Thoracic aorta (tissue), 2 donors: ENCODE measurements around the gene MALAT1. TPM values are rescaled to one million over a fixed set of nuclear protein-coding genes. Genes with fewer than 3 reads are reported as not detected.
A peak's percentile ranks its signal among the peaks of the same experiment; 100 is the strongest.

Source experiments
- ATAC-seq: fragments of 150-250 bp; one replicate; pipeline ENCODE4 v1.8.0; 2017; ENCODE audit warnings: low read depth; ENCODE audit not compliant: insufficient number of reproducible peaks, low FRiP score
- DNase-seq: peaks from one replicate; pipeline ENCODE4 v3.0.0-alpha.2; 2020; ENCODE audit warnings: low spot score
- H3K27ac ChIP-seq, 2 donors: fragments of 200-600 bp; sonication (generic); 1 replicate in 1 of 2; 2 replicates in 1 of 2; pipeline ENCODE4 v1.5.1; 2016; ENCODE audit warnings: mild to moderate bottlenecking in 2 of 2, moderate library complexity in 2 of 2
- H3K27me3 ChIP-seq: fragments of 200-600 bp; sonication (generic); replicated peaks from 2 replicates; pipeline ENCODE4 v1.6.0; 2016; ENCODE audit warnings: mild to moderate bottlenecking; ENCODE audit not compliant: insufficient read depth
- H3K36me3 ChIP-seq: fragments of 200-600 bp; sonication (generic); one replicate; pipeline ENCODE4 v1.5.1; 2016
- H3K4me1 ChIP-seq, 2 donors: fragments of 200-600 bp; sonication (generic); 1 replicate in 1 of 2; 2 replicates in 1 of 2; pipeline versions ENCODE4 v1.5.1 to v1.6.0; 2016; ENCODE audit warnings: low read depth in 2 of 2, mild to moderate bottlenecking in 1 of 2; ENCODE audit not compliant: control insufficient read depth in 1 of 2
- H3K4me3 ChIP-seq: fragments of 200-600 bp; sonication (generic); 2 replicates; pipeline ENCODE4 v1.5.1; 2016; ENCODE audit warnings: mild to moderate bottlenecking
- H3K9me3 ChIP-seq: fragments of 200-600 bp; sonication (generic); 2 replicates; pipeline ENCODE4 v1.5.1; 2016
- CTCF ChIP-seq: fragments of 200-600 bp; sonication (generic); IDR thresholded peaks from one replicate; pipeline ENCODE4 v1.5.1; 2019; ENCODE audit warnings: antibody characterized with exemption
- total RNA-seq, 2 donors: library from RNA; depleted of rRNA; stranded (reverse); fragments of >200 nt; gene quantifications; one replicate each; pipeline versions ENCODE4 v1.1.0 to v1.2.3, GENCODE V29; 2016

The MALAT1 gene
- total RNA-seq, 2 donors from 2014 or later, result 20,776 to 38,952 TPM

DNA sequence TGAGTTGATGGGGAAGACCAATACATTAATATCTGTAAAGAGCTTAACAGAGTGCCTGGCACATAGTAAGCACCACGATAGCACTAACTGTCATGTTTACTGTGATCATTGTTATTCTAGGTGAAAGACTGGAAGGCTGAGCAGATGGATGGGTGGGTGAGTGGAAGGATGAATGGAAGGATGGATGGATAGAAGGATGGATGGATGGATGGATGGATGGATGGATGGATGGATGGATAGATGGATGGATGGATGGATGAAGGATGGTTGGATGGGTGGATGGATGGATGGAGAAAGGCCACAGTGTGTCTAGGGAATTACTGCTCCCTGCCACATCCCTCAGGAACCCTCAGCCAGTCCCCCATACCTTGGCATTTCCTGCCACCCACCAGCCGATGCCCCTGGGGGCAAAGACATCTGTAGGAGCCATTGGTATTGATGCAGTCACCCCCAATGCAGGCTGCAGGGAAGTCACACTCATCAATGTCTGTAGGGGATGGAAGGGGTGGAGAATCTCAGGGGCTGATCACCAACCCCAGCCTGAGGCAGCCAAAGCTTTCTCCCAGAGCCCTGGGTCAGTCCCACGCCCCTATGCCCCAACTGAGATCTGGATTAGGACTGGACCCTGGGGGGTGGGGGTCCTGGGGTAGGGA, 44.0 kb downstream of the MALAT1 start:
- Histone ChIP-seq H3K27ac (peak overlapping the region in 1 of 2 donors; percentile 22), H3K36me3 (peaks cover 46% of the 10 kb centered on the region), H3K4me1 (peaks cover 10 to 26% of the 10 kb centered on the region in 2 donors), H3K4me3 (no peak overlapping the region), H3K9me3 (no peaks in the 10 kb centered on the region), H3K27me3 (no peaks in the 10 kb centered on the region)
- ATAC-seq, result no peak
- no peak for DNase-seq
- no peak for TF ChIP-seq CTCF

- Histone ChIP-seq H3K36me3 (peaks cover 47% of the 10 kb centered on the region), H3K27me3 (no peaks in the 10 kb centered on the region), H3K4me3 (no peak overlapping the region), H3K9me3 (no peaks in the 10 kb centered on the region), H3K4me1 (peaks cover 8 to 13% of the 10 kb centered on the region in 2 donors), H3K27ac (no peak overlapping the region)
- no peak for TF ChIP-seq CTCF
- DNase-seq, result no peak
- no peak for ATAC-seq
Measured at GRCh38 chr11:65545853-65546216, 47.0 kb downstream of the MALAT1 start.

GRCh38 chr11:65546217-65546958, 47.5 kb downstream of the MALAT1 start:
- peaks cover 51% of the 10 kb centered on the region for H3K36me3 ChIP-seq
- peaks cover 4 to 8% of the 10 kb centered on the region in 2 donors for H3K4me1 ChIP-seq
- no peaks in the 10 kb centered on the region for H3K9me3 ChIP-seq
- H3K27ac ChIP-seq, result peak overlapping the region in 1 of 2 donors; percentile 12
- ATAC-seq (no peak), DNase-seq (no peak)
- no peaks in the 10 kb centered on the region for H3K27me3 ChIP-seq
- no peak for TF ChIP-seq CTCF
- peak overlapping the region; percentile 50 for H3K4me3 ChIP-seq

- no peak for TF ChIP-seq CTCF
- DNase-seq (no peak), ATAC-seq (no peak)
- no peak overlapping the region for H3K27ac ChIP-seq
- H3K9me3 ChIP-seq, result no peaks in the 10 kb centered on the region
- H3K27me3 ChIP-seq, result no peaks in the 10 kb centered on the region
- no peak overlapping the region for H3K4me3 ChIP-seq
- H3K4me1 ChIP-seq, result no peaks in the 10 kb centered on the region
- H3K36me3 ChIP-seq, result peaks cover 56% of the 10 kb centered on the region
Measured at GRCh38 chr11:65547446-65548125, 48.7 kb downstream of the MALAT1 start.

GRCh38 chr11:65548395-65548794, 49.5 kb downstream of the MALAT1 start:
- Histone ChIP-seq H3K4me1 (no peaks in the 10 kb centered on the region), H3K27me3 (no peaks in the 10 kb centered on the region), H3K27ac (peak overlapping the region in 1 of 2 donors; percentile 34), H3K36me3 (peaks cover 53% of the 10 kb centered on the region), H3K4me3 (no peak overlapping the region), H3K9me3 (no peaks in the 10 kb centered on the region)
- TF ChIP-seq CTCF, result no peak
- ATAC-seq, result no peak
- no peak for DNase-seq
